Stimulated activated CD4-positive, alpha-beta T cell treated with anti-CD3 and anti-CD28 coated beads, Interleukin-4, amount 100 ng/mL, for 1 hour (primary cell): Measurements from ENCODE around the gene PTPDC1.
"Not testable (repeated sequence)": the region's sequence is repeated elsewhere in the genome, so short reads cannot be mapped to it uniquely, and the experiment has no call there.

Experiments used
- DNase-seq: peaks from one replicate; pipeline ENCODE4 v3.0.0-alpha.2; 2020

Gene PTPDC1

GRCh38 chr9:94084314-94084713 lies at the start of gene PTPDC1:
Gene PTPDC1 (plus strand): TSS chr9:94084464. CDS start chr9:94084531, 67 bp downstream.
- DNase-seq: no peak

GRCh38 chr9:94034511-94034910 lies 49.8 kb upstream of the PTPDC1 start:
- DNase-seq: no peak

- no peak for DNase-seq
Observed at GRCh38 chr9:94039786-94040185, 44.5 kb upstream of the PTPDC1 start.

GRCh38 chr9:94042516-94043360 lies 41.5 kb upstream of the PTPDC1 start:
- DNase-seq: no peak

- no peak for DNase-seq
Observed at GRCh38 chr9:94054716-94055115, 29.5 kb upstream of the PTPDC1 start.

GRCh38 chr9:94056442-94056974 lies 27.8 kb upstream of the PTPDC1 start:
- no peak for DNase-seq

- no peak for DNase-seq
Observed at GRCh38 chr9:94057918-94058317, 26.3 kb upstream of the PTPDC1 start.

- no peak for DNase-seq
Observed at GRCh38 chr9:94061864-94062263, 22.4 kb upstream of the PTPDC1 start.

- peak; percentile 69 for DNase-seq
Observed at GRCh38 chr9:94065535-94065961, 18.7 kb upstream of the PTPDC1 start.

- no peak for DNase-seq
Observed at GRCh38 chr9:94068257-94068656, 16.0 kb upstream of the PTPDC1 start.

- no peak for DNase-seq
Observed at GRCh38 chr9:94076557-94076956, 7.7 kb upstream of the PTPDC1 start.

- DNase-seq: no peak
Observed at GRCh38 chr9:94078086-94078485, 6.2 kb upstream of the PTPDC1 start.

GRCh38 chr9:94079236-94079635 lies 5.0 kb upstream of the PTPDC1 start:
- DNase-seq: no peak

GRCh38 chr9:94080249-94080648 lies 4.0 kb upstream of the PTPDC1 start:
- DNase-seq: no peak

- DNase-seq: no peak
Observed at GRCh38 chr9:94081435-94081834, 2.8 kb upstream of the PTPDC1 start.

GRCh38 chr9:94081864-94082463 lies 2.3 kb upstream of the PTPDC1 start:
- DNase-seq: no peak

GRCh38 chr9:94082553-94082952 lies 1.7 kb upstream of the PTPDC1 start:
- no peak for DNase-seq

GRCh38 chr9:94082956-94083355 lies 1.3 kb upstream of the PTPDC1 start:
- no peak for DNase-seq

- no peak for DNase-seq
Observed at GRCh38 chr9:94083384-94083783, 880 bp upstream of the PTPDC1 start.

- no peak for DNase-seq
Observed at GRCh38 chr9:94085062-94085639, 887 bp downstream of the PTPDC1 start.

GRCh38 chr9:94086486-94087345 lies 2.5 kb downstream of the PTPDC1 start:
- no peak for DNase-seq

- not testable (repeated sequence) for DNase-seq
Observed at GRCh38 chr9:94094219-94095145, 10.2 kb downstream of the PTPDC1 start.
